K562 (cell line): ENCODE measurements around the gene APBB2. TPM values are rescaled to one million over a fixed set of nuclear protein-coding genes. Genes with fewer than 3 reads are reported as not detected.

Experiments used
- ATAC-seq: fragments of 200-7000 bp; cut with Tn5 transposase; 3 replicates; pipeline ENCODE4 v1.9.1; 2020; ENCODE audit warnings: moderate library complexity
- BruUV-seq: library from RNA; stranded (reverse); fragments of 400-500 nt; replicated peaks from 2 replicates; lab custom pipeline; 2021; lab: Mats Ljungman, UMichigan
- CTCF ChIA-PET: fragments of 300-600 bp; formaldehyde crosslinking; extraction: SDS; loops from one replicate; lab custom pipeline; 2021; ENCODE audit warnings: low intra/inter-chr PET ratio; lab: Yijun Ruan, JAX
- POLR2A ChIA-PET: fragments of 300-600, 350-650 bp; sonication (Branson Sonifier 250); formaldehyde crosslinking; extraction: SDS; loops from one replicate; lab custom pipeline; 2021; ENCODE audit warnings: antibody characterized with exemption, inconsistent platforms; lab: Yijun Ruan, JAX
- DNase-seq, 4 experiments: peaks; one replicate each; pipeline versions ENCODE4 v3.0.0 to v3.0.0-alpha.2; 2011 to 2018; ENCODE audit warnings: low spot score in 3 of 4, mixed read lengths in 3 of 4; ENCODE audit errors: extremely low read depth in 1 of 4
- FAIRE-seq: peaks from 2 replicates; lab custom pipeline; 2011; peaks lifted over from hg19 to GRCh38; lab: Jason Lieb, UNC
- H2AFZ ChIP-seq: 2 replicates; pipeline ENCODE4 v1.6.0; 2011; ENCODE audit warnings: low read depth, low read length, control low read depth, inconsistent platforms
- H3K27ac ChIP-seq: fragments of 200-600 bp; 3 replicates; pipeline ENCODE4 v1.8.0; 2011; ENCODE audit warnings: low read depth, mild to moderate bottlenecking, control low read depth, inconsistent platforms, low read length, moderate library complexity, mixed read lengths; ENCODE audit errors: extremely low read depth
- H3K27me3 ChIP-seq, 2 experiments: fragments of 300-600 bp in 1 of 2; 2 replicates in 1 of 2; 3 replicates in 1 of 2; pipeline versions ENCODE4 v1.6.0 to v1.8.0; 2011; ENCODE audit warnings: inconsistent platforms in 2 of 2, low read length in 2 of 2, mild to moderate bottlenecking in 1 of 2, mixed read lengths in 1 of 2, moderate library complexity in 1 of 2; ENCODE audit not compliant: control insufficient read depth in 2 of 2, insufficient read depth in 2 of 2
- H3K36me3 ChIP-seq: fragments of 300-600 bp; 3 replicates; pipeline ENCODE4 v1.8.0; 2011; ENCODE audit warnings: mild to moderate bottlenecking, low read length, inconsistent platforms; ENCODE audit not compliant: control insufficient read depth, insufficient read depth
- H3K4me1 ChIP-seq, 2 experiments: fragments of 200-600 bp in 1 of 2; replicated peaks in 1 of 2; 2 replicates in 1 of 2; 3 replicates in 1 of 2; pipeline versions ENCODE4 v1.5.1 to v1.8.0; 2011; ENCODE audit warnings: inconsistent platforms in 2 of 2, low read length in 2 of 2, mild to moderate bottlenecking in 1 of 2, mixed read lengths in 1 of 2, moderate library complexity in 1 of 2; ENCODE audit not compliant: control insufficient read depth in 2 of 2, insufficient read depth in 2 of 2
- H3K4me2 ChIP-seq: 2 replicates; pipeline ENCODE4 v1.6.1; 2011; ENCODE audit warnings: low read length, control low read depth, inconsistent platforms, mixed read lengths; ENCODE audit not compliant: insufficient read depth
- H3K4me3 ChIP-seq: fragments of 200-600 bp; sonication (generic), shearing (Covaris generic); 2 replicates; pipeline ENCODE4 v1.5.1; 2016; ENCODE audit warnings: control low read depth, inconsistent platforms
- H3K79me2 ChIP-seq: fragments of 200-600 bp; 3 replicates; pipeline ENCODE4 v1.8.0; 2011; ENCODE audit warnings: low read length, inconsistent platforms; ENCODE audit not compliant: control insufficient read depth, insufficient read depth
- H3K9ac ChIP-seq, 2 experiments: 2 replicates each; pipeline versions ENCODE4 v1.6.0 to v1.6.1; 2011; ENCODE audit warnings: low read depth in 2 of 2, low read length in 2 of 2, control low read depth in 1 of 2, inconsistent platforms in 1 of 2, mild to moderate bottlenecking in 1 of 2, mixed read lengths in 1 of 2; ENCODE audit not compliant: insufficient read depth in 1 of 2
- H3K9me1 ChIP-seq: one replicate; pipeline ENCODE4 v1.6.0; 2011; ENCODE audit warnings: inconsistent platforms, mild to moderate bottlenecking, low read length, moderate library complexity; ENCODE audit not compliant: control insufficient read depth, insufficient read depth
- H3K9me3 ChIP-seq: replicated peaks from 2 replicates; pipeline ENCODE4 v1.5.1; 2011; ENCODE audit warnings: low read depth, low read length, inconsistent platforms; ENCODE audit not compliant: control insufficient read depth, insufficient read depth
- H4K20me1 ChIP-seq: replicated peaks from 2 replicates; pipeline ENCODE4 v1.6.1; 2011; ENCODE audit warnings: low read length, inconsistent platforms, mixed read lengths; ENCODE audit not compliant: control insufficient read depth, insufficient read depth
- ATF1 ChIP-seq, 2 experiments: fragments of 450-650 bp in 1 of 2; IDR thresholded peaks; 2 replicates each; pipeline ENCODE4 v1.6.1; 2016; ENCODE audit warnings: missing compliant biosample characterization in 1 of 2, missing genetic modification characterization in 1 of 2
- BRD9 ChIP-seq: fragments of 450-650 bp; IDR thresholded peaks from 2 replicates; pipeline ENCODE4 v1.6.1; 2018; ENCODE audit warnings: low read depth; ENCODE audit not compliant: partially characterized antibody
- DLX4 ChIP-seq: fragments of 250-450 bp; sonication (Bioruptor Pico); IDR thresholded peaks from 2 replicates; pipeline ENCODE4 v1.6.1; 2021; ENCODE audit warnings: mild to moderate bottlenecking
- GATAD2A ChIP-seq: fragments of 450-650 bp; IDR thresholded peaks from 2 replicates; pipeline ENCODE4 v1.6.1; 2017
- IRF9 ChIP-seq: fragments of 450-650 bp; IDR thresholded peaks from 2 replicates; pipeline ENCODE4 v1.6.1; 2016; ENCODE audit warnings: missing biosample characterization, missing genetic modification characterization
- NR4A1 ChIP-seq, 2 experiments: fragments of 250-450 bp in 1 of 2; fragments of 450-650 bp in 1 of 2; sonication (Bioruptor Pico) in 1 of 2; IDR thresholded peaks; 2 replicates each; pipeline versions ENCODE4 v1.4.0 to v1.6.1; 2016 to 2020; ENCODE audit warnings: mild to moderate bottlenecking in 2 of 2, missing compliant biosample characterization in 1 of 2, missing genetic modification characterization in 1 of 2, moderate library complexity in 1 of 2
- RB1 ChIP-seq: fragments of 450-650 bp; IDR thresholded peaks from 2 replicates; pipeline ENCODE4 v1.6.1; 2017; ENCODE audit warnings: low read depth, mild to moderate bottlenecking
- SREBF2 ChIP-seq: sonication (generic); formaldehyde crosslinking; IDR thresholded peaks from 2 replicates; pipeline ENCODE4 v1.4.0; 2020; ENCODE audit warnings: mild to moderate bottlenecking, missing genetic modification reagents
- SRSF3 ChIP-seq: fragments of 200-400 bp; formaldehyde crosslinking; IDR thresholded peaks from 2 replicates; pipeline ENCODE4 v1.6.1; 2016; ENCODE audit warnings: mild to moderate bottlenecking, low read length, moderate library complexity; ENCODE audit not compliant: insufficient read depth
- TCFL5 ChIP-seq: fragments of 250-450 bp; sonication (Bioruptor Pico); conservative IDR thresholded peaks from 2 replicates; pipeline ENCODE4 v1.6.1; 2021; ENCODE audit warnings: mild to moderate bottlenecking, moderate library complexity, matching md5 sums
- TRIM24 ChIP-seq, 2 experiments: fragments of 450-650 bp; IDR thresholded peaks; 2 replicates each; pipeline ENCODE4 v1.6.1; 2016
- ZNF274 ChIP-seq: IDR thresholded peaks from 2 replicates; pipeline ENCODE4 v1.6.1; 2011; ENCODE audit warnings: low read depth, mild to moderate bottlenecking, low read length, moderate library complexity, borderline replicate concordance
- ZNF436 ChIP-seq: fragments of 250-450, 450-650 bp; sonication (Bioruptor Pico); formaldehyde crosslinking; IDR thresholded peaks from 2 replicates; pipeline ENCODE4 v1.7.0; 2020; ENCODE audit warnings: mild to moderate bottlenecking
- ZNF445 ChIP-seq: fragments of 250-450 bp; sonication (Bioruptor Pico); IDR thresholded peaks from 2 replicates; pipeline ENCODE4 v1.4.0; 2020; ENCODE audit warnings: low read depth, mild to moderate bottlenecking, moderate library complexity
- ZNF740 ChIP-seq, 3 experiments: fragments of 200-800 bp in 1 of 3; sonication (Bioruptor generic) in 1 of 3; sonication (generic) in 1 of 3; formaldehyde crosslinking in 1 of 3; IDR thresholded peaks; 2 replicates each; pipeline versions ENCODE4 v1.6.1 to v1.8.0; 2016 to 2022; ENCODE audit warnings: mild to moderate bottlenecking in 2 of 3, missing compliant biosample characterization in 2 of 3, missing genetic modification characterization in 2 of 3, missing genetic modification reagents in 1 of 3
- WGBS: fragments of 100-300 bp; shearing (Covaris generic); methylation state at CpG from one replicate; pipeline ENCODE4 v1.1.6; 2016; ENCODE audit warnings: low coverage, mixed read lengths; ENCODE audit not compliant: insufficient coverage; ENCODE audit errors: missing lambda C conversion rate; 5-methylcytosine and 5-hydroxymethylcytosine counted together
- in situ Hi-C: fragments of 300-500 bp; cut with MboI; formaldehyde crosslinking; loops from 4 replicates; pipeline ENCODE4 v1.15.0; 2018; ENCODE audit warnings: inconsistent platforms, mixed read lengths
- intact Hi-C: fragments of 100-400 bp; cut with micrococcal nuclease; formaldehyde crosslinking; loops from 2 replicates; pipeline ENCODE4 v1.14.2; 2022
- polyA plus RNA-seq, 8 experiments: library from polyadenylated mRNA; depleted of rRNA in 4 of 8; stranded (reverse) in 5 of 8; unstranded in 3 of 8; fragments of >200 nt; fragmentation: Nextera tagmentation in 2 of 8; fragmentation: Illumina TruSeq in 1 of 8; extraction: Ambion mirVana in 2 of 8; extraction: Trizol in 1 of 8; gene quantifications; 2 replicates each; pipeline versions ENCODE4 v1.2.1 to v1.2.3, GENCODE V29; 2011 to 2014; ENCODE audit warnings: inconsistent platforms in 1 of 8, missing spikeins in 1 of 8
- total RNA-seq, 7 experiments: library from RNA; depleted of rRNA in 6 of 7; stranded (reverse); fragments of >200 nt in 6 of 7; fragmentation: Illumina TruSeq in 2 of 7; extraction: Trizol in 2 of 7; gene quantifications; 2 replicates each; pipeline versions ENCODE4 v1.2.1 to v1.2.3, GENCODE V29; 2011 to 2021; ENCODE audit warnings: low replicate concordance in 1 of 7

Gene APBB2
- total and polyA plus RNA-seq, 9 of the 15 experiments (the other 6 are each of a cell fraction or from before 2014, with no cell fraction given), result 0.08 to 2.1 (median 1.4) TPM

- TF ChIP-seq SREBF2 (CRISPR knock-in tag) (no peak), TCFL5 (CRISPR knock-in tag) (no peak), ZNF436 (CRISPR knock-in tag) (no peak)
These were observed 436.3 kb downstream of the APBB2 start (continued) for GRCh38 chr4:40778090-40778489.

DNA sequence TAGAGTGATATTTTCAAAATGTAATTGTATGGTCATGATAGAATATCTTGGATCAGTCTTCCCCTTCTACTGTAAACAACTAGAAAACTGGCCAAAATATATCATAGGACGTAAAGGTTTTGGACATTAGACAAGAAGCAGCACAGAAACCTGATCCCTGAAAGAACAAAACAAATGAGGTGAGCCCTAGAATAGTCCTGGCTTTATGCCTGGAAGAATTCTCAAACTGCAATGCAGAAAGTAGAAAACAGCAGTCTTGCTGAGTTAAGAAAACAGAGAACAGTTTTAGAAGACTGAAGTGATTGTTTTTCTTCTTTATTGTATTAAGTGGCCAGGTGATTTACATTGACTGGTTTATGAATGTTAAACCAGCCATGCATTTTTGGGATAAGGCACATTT is 445.1 kb downstream of the APBB2 start:
- FAIRE-seq (no peak), ATAC-seq (no peak), DNase-seq (no peak)
- ChIA-PET POLR2A (interaction anchor here (1.2 kb wide), 1 partner anchor 29 kb away, joined by 3 read pairs; no protein-coding TSS in a partner anchor), CTCF (no interaction called here)
- Histone ChIP-seq H3K9ac (no peak overlapping the region), H4K20me1 (no peaks in the 10 kb centered on the region), H3K27me3 (no peaks in the 10 kb centered on the region), H2AFZ (no peak overlapping the region), H3K79me2 (no peaks in the 10 kb centered on the region), H3K27ac (no peak overlapping the region), H3K9me3 (no peaks in the 10 kb centered on the region), H3K4me2 (no peak overlapping the region), H3K9me1 (no peaks in the 10 kb centered on the region), H3K4me1 (no peaks in the 10 kb centered on the region), H3K4me3 (no peak overlapping the region), H3K36me3 (no peaks in the 10 kb centered on the region)
- intact Hi-C loops, result no loop called here
- in situ Hi-C loops, result no loop called here
- 0% methylated on average over 1 of the region's 1 CpG for WGBS
- BruUV-seq, result no TSS peak
- no peak for TF ChIP-seq ATF1 (CRISPR knock-in tag; IDR thresholded peaks at IDR 0.05)
- no peak for TF ChIP-seq ATF1 (tag; IDR thresholded peaks at IDR 0.05)
- no peak for TF ChIP-seq IRF9 (tag)
- TF ChIP-seq ZNF445 (CRISPR knock-in tag), result no peak
- TF ChIP-seq RB1, result no peak
- no peak for TF ChIP-seq DLX4 (CRISPR knock-in tag)
- TF ChIP-seq GATAD2A, result no peak
- TF ChIP-seq ZNF740 (CRISPR knock-in tag; IDR thresholded peaks at IDR 0.05), result no peak
- TF ChIP-seq ZNF740 (tag; IDR thresholded peaks at IDR 0.05), result no peak
- no peak for TF ChIP-seq TRIM24 (IDR thresholded peaks at IDR 0.05)
- no peak for TF ChIP-seq BRD9
- no peak for TF ChIP-seq NR4A1 (CRISPR knock-in tag; IDR thresholded peaks at IDR 0.05)
- TF ChIP-seq NR4A1 (tag; IDR thresholded peaks at IDR 0.05), result no peak
- TF ChIP-seq ZNF274, result no peak
- TF ChIP-seq SRSF3, result no peak
